HG03571 (cell line): Measurements from ENCODE around the gene ARG1.
"Not testable (repeated sequence)": the region's sequence is repeated elsewhere in the genome, so short reads cannot be mapped to it uniquely, and the experiment has no call there.

Experiments used
- ATAC-seq: cut with Tn5 transposase; IDR thresholded peaks from one replicate; pipeline ENCODE4 v1.9.1; 2021; ENCODE audit not compliant: unreplicated experiment

ARG1 gene

GRCh38 chr6:131572686-131573415, at the start of gene ARG1:
Gene ARG1 (plus strand): TSS chr6:131573226. CDS start chr6:131573283, 57 bp downstream.
- no peak for ATAC-seq

GRCh38 chr6:131523988-131524673, 48.9 kb upstream of the ARG1 start:
- no peak for ATAC-seq

- no peak for ATAC-seq
Observed at GRCh38 chr6:131524695-131525336, 48.2 kb upstream of the ARG1 start.

GRCh38 chr6:131530936-131531335, 42.1 kb upstream of the ARG1 start:
- ATAC-seq = not testable (repeated sequence)

GRCh38 chr6:131531681-131532080, 41.3 kb upstream of the ARG1 start:
- not testable (repeated sequence) for ATAC-seq

- ATAC-seq = peak; percentile 72
Observed at GRCh38 chr6:131532580-131533039, 40.4 kb upstream of the ARG1 start.

- ATAC-seq = not testable (repeated sequence)
Observed at GRCh38 chr6:131538615-131539014, 34.4 kb upstream of the ARG1 start.

GRCh38 chr6:131545317-131545716, 27.7 kb upstream of the ARG1 start:
- no peak for ATAC-seq

- ATAC-seq = no peak
Observed at GRCh38 chr6:131547488-131547887, 25.5 kb upstream of the ARG1 start.

GRCh38 chr6:131548441-131548840, 24.6 kb upstream of the ARG1 start:
- no peak for ATAC-seq

GRCh38 chr6:131549811-131550210, 23.2 kb upstream of the ARG1 start:
- ATAC-seq = no peak

- ATAC-seq = no peak
Observed at GRCh38 chr6:131551902-131552301, 21.1 kb upstream of the ARG1 start.

GRCh38 chr6:131552572-131552971, 20.5 kb upstream of the ARG1 start:
- ATAC-seq = no peak

- ATAC-seq = no peak
Observed at GRCh38 chr6:131555992-131556391, 17.0 kb upstream of the ARG1 start.

GRCh38 chr6:131558922-131559321, 14.1 kb upstream of the ARG1 start:
- ATAC-seq = no peak

- ATAC-seq = no peak
Observed at GRCh38 chr6:131561925-131562707, 10.9 kb upstream of the ARG1 start.

- ATAC-seq = no peak
Observed at GRCh38 chr6:131565056-131565455, 8.0 kb upstream of the ARG1 start.

- no peak for ATAC-seq
Observed at GRCh38 chr6:131568726-131569125, 4.3 kb upstream of the ARG1 start.

- ATAC-seq = no peak
Observed at GRCh38 chr6:131574133-131574532, 1.1 kb downstream of the ARG1 start.

- no peak for ATAC-seq
Observed at GRCh38 chr6:131574686-131575085, 1.7 kb downstream of the ARG1 start.

GRCh38 chr6:131575834-131576478, 2.9 kb downstream of the ARG1 start:
- no peak for ATAC-seq
